GM23338 (cell line): ENCODE measurements around the gene BNC1. TPM values are rescaled to one million over a fixed set of nuclear protein-coding genes. Genes with fewer than 3 reads are reported as not detected.

Source experiments
- ATAC-seq: fragments of 200-7000 bp; cut with Tn5 transposase; 3 replicates; pipeline ENCODE4 v1.9.1; 2020
- DNase-seq: peaks from one replicate; pipeline ENCODE4 v3.0.0-alpha.2; 2015; ENCODE audit warnings: low spot score
- H2AFZ ChIP-seq: fragments of 200-600 bp; sonication (generic); 2 replicates; pipeline ENCODE4 v1.8.0; 2016; ENCODE audit warnings: antibody characterized with exemption, mild to moderate bottlenecking, moderate library complexity
- H3F3A ChIP-seq: fragments of 200-600 bp; sonication (generic); replicated peaks from 2 replicates; pipeline ENCODE4 v1.8.0; 2017; ENCODE audit warnings: antibody characterized with exemption, mixed run types, low read depth
- H3K27ac ChIP-seq: fragments of 200-600 bp; sonication (generic); 2 replicates; pipeline ENCODE4 v1.6.1; 2016; ENCODE audit warnings: low read depth
- H3K27me3 ChIP-seq: fragments of 200-600 bp; sonication (generic); 2 replicates; pipeline ENCODE4 v1.8.0; 2016; ENCODE audit warnings: mild to moderate bottlenecking, mixed run types, moderate library complexity; ENCODE audit not compliant: insufficient read depth
- H3K36me3 ChIP-seq: fragments of 200-600 bp; sonication (generic); 2 replicates; pipeline ENCODE4 v1.8.0; 2016; ENCODE audit warnings: mild to moderate bottlenecking; ENCODE audit not compliant: insufficient read depth
- H3K4me1 ChIP-seq: fragments of 200-600 bp; sonication (generic); 2 replicates; pipeline ENCODE4 v1.8.0; 2016; ENCODE audit warnings: mild to moderate bottlenecking, moderate library complexity; ENCODE audit not compliant: insufficient read depth
- H3K4me2 ChIP-seq: fragments of 200-600 bp; sonication (generic); 2 replicates; pipeline ENCODE4 v1.7.1; 2017; ENCODE audit warnings: mixed run types
- H3K4me3 ChIP-seq: fragments of 200-600 bp; sonication (generic); 2 replicates; pipeline ENCODE4 v1.6.1; 2016; ENCODE audit warnings: mixed run types
- H3K79me2 ChIP-seq: fragments of 200-600 bp; sonication (generic); replicated peaks from 2 replicates; pipeline ENCODE4 v1.8.0; 2017; ENCODE audit warnings: mild to moderate bottlenecking; ENCODE audit not compliant: insufficient read depth
- H3K9me2 ChIP-seq: fragments of 200-600 bp; sonication (generic); 2 replicates; pipeline ENCODE4 v1.8.0; 2017; ENCODE audit not compliant: insufficient read depth
- H4K20me1 ChIP-seq: fragments of 200-600 bp; sonication (generic); replicated peaks from 2 replicates; pipeline ENCODE4 v1.8.0; 2017; ENCODE audit warnings: mild to moderate bottlenecking; ENCODE audit not compliant: insufficient read depth
- H3K27ac Mint-ChIP-seq: 2 replicates; pipeline ENCODE4 v1.8.0; 2020; ENCODE audit warnings: inconsistent platforms, mild to moderate bottlenecking, moderate library complexity, mixed read lengths
- H3K27me3 Mint-ChIP-seq: 3 replicates; pipeline ENCODE4 v1.8.0; 2022; ENCODE audit warnings: low read depth, mild to moderate bottlenecking, moderate library complexity, mixed read lengths, inconsistent platforms; ENCODE audit not compliant: insufficient read depth, poor library complexity
- H3K36me3 Mint-ChIP-seq: 3 replicates; pipeline ENCODE4 v1.8.0; 2021; ENCODE audit warnings: low read depth, mild to moderate bottlenecking, inconsistent platforms, moderate library complexity, mixed read lengths
- H3K4me1 Mint-ChIP-seq: 3 replicates; pipeline ENCODE4 v1.8.0; 2020; ENCODE audit warnings: mild to moderate bottlenecking, inconsistent platforms, mixed read lengths
- H3K4me3 Mint-ChIP-seq: 3 replicates; pipeline ENCODE4 v1.8.0; 2021; ENCODE audit warnings: moderate library complexity, mild to moderate bottlenecking, inconsistent platforms, mixed read lengths
- H3K9me3 Mint-ChIP-seq: 3 replicates; pipeline ENCODE4 v1.8.0; 2020; ENCODE audit warnings: moderate library complexity, mild to moderate bottlenecking, inconsistent platforms, mixed read lengths
- CREB1 ChIP-seq: fragments of 250-450 bp; sonication (Bioruptor Pico); IDR thresholded peaks from 2 replicates; pipeline ENCODE4 v1.5.0; 2020; ENCODE audit warnings: low read depth, mild to moderate bottlenecking, moderate library complexity
- EZH2 ChIP-seq: fragments of 200-600 bp; sonication (generic); IDR thresholded peaks from one replicate; pipeline ENCODE4 v1.8.0; 2017; ENCODE audit warnings: antibody characterized with exemption, mild to moderate bottlenecking, low read depth; ENCODE audit not compliant: unreplicated experiment
- EZH2phosphoT487 ChIP-seq: fragments of 200-600 bp; sonication (generic); IDR thresholded peaks from one replicate; pipeline ENCODE4 v1.8.1; 2018; ENCODE audit warnings: antibody characterized with exemption; ENCODE audit not compliant: unreplicated experiment
- JUNB ChIP-seq: IDR thresholded peaks from one replicate; pipeline ENCODE4 v1.6.1; 2016; ENCODE audit warnings: antibody characterized with exemption; ENCODE audit not compliant: unreplicated experiment
- NANOG ChIP-seq: IDR thresholded peaks from 2 replicates; pipeline ENCODE4 v1.6.1; 2016; ENCODE audit warnings: antibody characterized with exemption, borderline replicate concordance
- POLR2AphosphoS5 ChIP-seq: IDR thresholded peaks from 2 replicates; pipeline ENCODE4 v1.6.1; 2016; ENCODE audit warnings: antibody characterized with exemption, low read depth
- STAT1 ChIP-seq: IDR thresholded peaks from one replicate; pipeline ENCODE4 v1.6.1; 2016; ENCODE audit warnings: antibody characterized with exemption; ENCODE audit not compliant: unreplicated experiment
- ZNF114 ChIP-seq: fragments of 250-450 bp; sonication (Bioruptor Pico); IDR thresholded peaks from 2 replicates; pipeline ENCODE4 v1.5.0; 2020; ENCODE audit warnings: mild to moderate bottlenecking, moderate library complexity
- ZNF331 ChIP-seq: fragments of 250-450 bp; sonication (Bioruptor Pico); IDR thresholded peaks from 2 replicates; pipeline ENCODE4 v1.5.0; 2020; ENCODE audit warnings: low read depth, mild to moderate bottlenecking, moderate library complexity
- polyA plus RNA-seq: library from polyadenylated mRNA; unstranded; fragments of >200 nt; fragmentation: Nextera tagmentation; extraction: Ambion mirVana; gene quantifications from 2 replicates; pipeline ENCODE4 v1.2.1, GENCODE V29; 2016
- total RNA-seq: library from RNA; depleted of rRNA; stranded (reverse); fragments of >200 nt; shearing (Covaris generic); gene quantifications from 2 replicates; pipeline ENCODE4 v1.2.3, GENCODE V29; 2014
- TF ChIP-seq, protein P1 (sequence below): fragments of 250-450 bp; sonication (Bioruptor Pico); IDR thresholded peaks from 2 replicates; pipeline ENCODE4 v1.5.0; 2020; ENCODE audit warnings: mild to moderate bottlenecking, moderate library complexity
- TF ChIP-seq, protein P2 (sequence below): IDR thresholded peaks from one replicate; pipeline ENCODE4 v1.6.1; 2018; ENCODE audit warnings: antibody characterized with exemption; ENCODE audit not compliant: unreplicated experiment
- TF ChIP-seq, protein P3 (sequence below): IDR thresholded peaks from 2 replicates; pipeline ENCODE4 v1.6.1; 2016; ENCODE audit warnings: antibody characterized with exemption

Gene BNC1
- total and polyA plus RNA-seq, 2 experiments from 2014 or later, result 0.26 to 1.1 TPM

DNA sequence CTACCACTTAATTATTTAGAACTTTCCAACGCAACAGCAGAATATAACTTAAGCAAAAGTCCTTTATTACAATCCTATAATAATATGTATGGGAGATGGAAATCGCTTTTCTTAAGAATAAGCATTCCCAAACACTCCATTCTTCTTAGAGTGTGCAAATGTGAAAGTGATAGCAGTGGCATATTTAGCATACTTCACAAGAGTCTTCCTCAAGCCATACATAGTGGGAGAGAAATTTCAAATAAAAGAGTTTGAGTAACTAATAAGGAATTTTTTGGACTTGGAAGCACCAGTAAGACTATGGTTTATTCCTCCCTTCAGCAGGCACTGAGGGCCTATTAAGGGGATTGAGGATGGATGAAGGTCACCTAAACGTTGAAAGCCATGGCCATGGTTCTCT is 22.1 kb upstream of the BNC1 start:
- H4K20me1 ChIP-seq, result no peaks in the 10 kb centered on the region
- peaks cover 39% of the 10 kb centered on the region for H3K4me1 ChIP-seq
- H3K27ac Mint-ChIP-seq, result no peak overlapping the region
- H3K27me3 Mint-ChIP-seq, result peaks cover 2% of the 10 kb centered on the region
- no peak overlapping the region for H2AFZ ChIP-seq
- no peak for DNase-seq
- H3K27ac ChIP-seq, result no peak overlapping the region
- peaks cover 45% of the 10 kb centered on the region for H3K4me1 Mint-ChIP-seq
- H3K4me3 Mint-ChIP-seq, result no peak overlapping the region
- no peaks in the 10 kb centered on the region for H3K9me2 ChIP-seq
- H3K36me3 ChIP-seq, result no peaks in the 10 kb centered on the region
- no peaks in the 10 kb centered on the region for H3K27me3 ChIP-seq
- no peak overlapping the region for H3K4me3 ChIP-seq
- peak overlapping the region; percentile 37 for H3K4me2 ChIP-seq
- H3K9me3 Mint-ChIP-seq, result no peaks in the 10 kb centered on the region; the same call in 2 of the 3 replicates
- no peak for ATAC-seq
- no peaks in the 10 kb centered on the region for H3K36me3 Mint-ChIP-seq
- H3K79me2 ChIP-seq, result no peaks in the 10 kb centered on the region
- TF ChIP-seq, protein P1, sequence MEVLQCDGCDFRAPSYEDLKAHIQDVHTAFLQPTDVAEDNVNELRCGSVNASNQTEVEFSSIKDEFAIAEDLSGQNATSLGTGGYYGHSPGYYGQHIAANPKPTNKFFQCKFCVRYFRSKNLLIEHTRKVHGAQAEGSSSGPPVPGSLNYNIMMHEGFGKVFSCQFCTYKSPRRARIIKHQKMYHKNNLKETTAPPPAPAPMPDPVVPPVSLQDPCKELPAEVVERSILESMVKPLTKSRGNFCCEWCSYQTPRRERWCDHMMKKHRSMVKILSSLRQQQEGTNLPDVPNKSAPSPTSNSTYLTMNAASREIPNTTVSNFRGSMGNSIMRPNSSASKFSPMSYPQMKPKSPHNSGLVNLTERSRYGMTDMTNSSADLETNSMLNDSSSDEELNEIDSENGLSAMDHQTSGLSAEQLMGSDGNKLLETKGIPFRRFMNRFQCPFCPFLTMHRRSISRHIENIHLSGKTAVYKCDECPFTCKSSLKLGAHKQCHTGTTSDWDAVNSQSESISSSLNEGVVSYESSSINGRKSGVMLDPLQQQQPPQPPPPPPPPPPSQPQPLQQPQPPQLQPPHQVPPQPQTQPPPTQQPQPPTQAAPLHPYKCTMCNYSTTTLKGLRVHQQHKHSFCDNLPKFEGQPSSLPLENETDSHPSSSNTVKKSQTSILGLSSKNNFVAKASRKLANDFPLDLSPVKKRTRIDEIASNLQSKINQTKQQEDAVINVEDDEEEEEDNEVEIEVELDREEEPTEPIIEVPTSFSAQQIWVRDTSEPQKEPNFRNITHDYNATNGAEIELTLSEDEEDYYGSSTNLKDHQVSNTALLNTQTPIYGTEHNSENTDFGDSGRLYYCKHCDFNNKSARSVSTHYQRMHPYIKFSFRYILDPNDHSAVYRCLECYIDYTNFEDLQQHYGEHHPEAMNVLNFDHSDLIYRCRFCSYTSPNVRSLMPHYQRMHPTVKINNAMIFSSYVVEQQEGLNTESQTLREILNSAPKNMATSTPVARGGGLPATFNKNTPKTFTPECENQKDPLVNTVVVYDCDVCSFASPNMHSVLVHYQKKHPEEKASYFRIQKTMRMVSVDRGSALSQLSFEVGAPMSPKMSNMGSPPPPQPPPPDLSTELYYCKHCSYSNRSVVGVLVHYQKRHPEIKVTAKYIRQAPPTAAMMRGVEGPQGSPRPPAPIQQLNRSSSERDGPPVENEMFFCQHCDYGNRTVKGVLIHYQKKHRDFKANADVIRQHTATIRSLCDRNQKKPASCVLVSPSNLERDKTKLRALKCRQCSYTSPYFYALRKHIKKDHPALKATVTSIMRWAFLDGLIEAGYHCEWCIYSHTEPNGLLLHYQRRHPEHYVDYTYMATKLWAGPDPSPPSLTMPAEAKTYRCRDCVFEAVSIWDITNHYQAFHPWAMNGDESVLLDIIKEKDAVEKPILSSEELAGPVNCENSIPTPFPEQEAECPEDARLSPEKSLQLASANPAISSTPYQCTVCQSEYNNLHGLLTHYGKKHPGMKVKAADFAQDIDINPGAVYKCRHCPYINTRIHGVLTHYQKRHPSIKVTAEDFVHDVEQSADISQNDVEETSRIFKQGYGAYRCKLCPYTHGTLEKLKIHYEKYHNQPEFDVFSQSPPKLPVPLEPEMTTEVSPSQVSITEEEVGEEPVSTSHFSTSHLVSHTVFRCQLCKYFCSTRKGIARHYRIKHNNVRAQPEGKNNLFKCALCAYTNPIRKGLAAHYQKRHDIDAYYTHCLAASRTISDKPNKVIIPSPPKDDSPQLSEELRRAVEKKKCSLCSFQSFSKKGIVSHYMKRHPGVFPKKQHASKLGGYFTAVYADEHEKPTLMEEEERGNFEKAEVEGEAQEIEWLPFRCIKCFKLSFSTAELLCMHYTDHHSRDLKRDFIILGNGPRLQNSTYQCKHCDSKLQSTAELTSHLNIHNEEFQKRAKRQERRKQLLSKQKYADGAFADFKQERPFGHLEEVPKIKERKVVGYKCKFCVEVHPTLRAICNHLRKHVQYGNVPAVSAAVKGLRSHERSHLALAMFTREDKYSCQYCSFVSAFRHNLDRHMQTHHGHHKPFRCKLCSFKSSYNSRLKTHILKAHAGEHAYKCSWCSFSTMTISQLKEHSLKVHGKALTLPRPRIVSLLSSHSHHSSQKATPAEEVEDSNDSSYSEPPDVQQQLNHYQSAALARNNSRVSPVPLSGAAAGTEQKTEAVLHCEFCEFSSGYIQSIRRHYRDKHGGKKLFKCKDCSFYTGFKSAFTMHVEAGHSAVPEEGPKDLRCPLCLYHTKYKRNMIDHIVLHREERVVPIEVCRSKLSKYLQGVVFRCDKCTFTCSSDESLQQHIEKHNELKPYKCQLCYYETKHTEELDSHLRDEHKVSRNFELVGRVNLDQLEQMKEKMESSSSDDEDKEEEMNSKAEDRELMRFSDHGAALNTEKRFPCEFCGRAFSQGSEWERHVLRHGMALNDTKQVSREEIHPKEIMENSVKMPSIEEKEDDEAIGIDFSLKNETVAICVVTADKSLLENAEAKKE (CRISPR knock-in tag), result no peak
- TF ChIP-seq STAT1, result no peak
- TF ChIP-seq ZNF114 (CRISPR knock-in tag), result no peak
- TF ChIP-seq CREB1 (CRISPR knock-in tag), result no peak
- no peak for TF ChIP-seq POLR2AphosphoS5
- no peak for TF ChIP-seq NANOG
- TF ChIP-seq, protein P2, sequence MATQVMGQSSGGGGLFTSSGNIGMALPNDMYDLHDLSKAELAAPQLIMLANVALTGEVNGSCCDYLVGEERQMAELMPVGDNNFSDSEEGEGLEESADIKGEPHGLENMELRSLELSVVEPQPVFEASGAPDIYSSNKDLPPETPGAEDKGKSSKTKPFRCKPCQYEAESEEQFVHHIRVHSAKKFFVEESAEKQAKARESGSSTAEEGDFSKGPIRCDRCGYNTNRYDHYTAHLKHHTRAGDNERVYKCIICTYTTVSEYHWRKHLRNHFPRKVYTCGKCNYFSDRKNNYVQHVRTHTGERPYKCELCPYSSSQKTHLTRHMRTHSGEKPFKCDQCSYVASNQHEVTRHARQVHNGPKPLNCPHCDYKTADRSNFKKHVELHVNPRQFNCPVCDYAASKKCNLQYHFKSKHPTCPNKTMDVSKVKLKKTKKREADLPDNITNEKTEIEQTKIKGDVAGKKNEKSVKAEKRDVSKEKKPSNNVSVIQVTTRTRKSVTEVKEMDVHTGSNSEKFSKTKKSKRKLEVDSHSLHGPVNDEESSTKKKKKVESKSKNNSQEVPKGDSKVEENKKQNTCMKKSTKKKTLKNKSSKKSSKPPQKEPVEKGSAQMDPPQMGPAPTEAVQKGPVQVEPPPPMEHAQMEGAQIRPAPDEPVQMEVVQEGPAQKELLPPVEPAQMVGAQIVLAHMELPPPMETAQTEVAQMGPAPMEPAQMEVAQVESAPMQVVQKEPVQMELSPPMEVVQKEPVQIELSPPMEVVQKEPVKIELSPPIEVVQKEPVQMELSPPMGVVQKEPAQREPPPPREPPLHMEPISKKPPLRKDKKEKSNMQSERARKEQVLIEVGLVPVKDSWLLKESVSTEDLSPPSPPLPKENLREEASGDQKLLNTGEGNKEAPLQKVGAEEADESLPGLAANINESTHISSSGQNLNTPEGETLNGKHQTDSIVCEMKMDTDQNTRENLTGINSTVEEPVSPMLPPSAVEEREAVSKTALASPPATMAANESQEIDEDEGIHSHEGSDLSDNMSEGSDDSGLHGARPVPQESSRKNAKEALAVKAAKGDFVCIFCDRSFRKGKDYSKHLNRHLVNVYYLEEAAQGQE, result no peak
- TF ChIP-seq, protein P3, sequence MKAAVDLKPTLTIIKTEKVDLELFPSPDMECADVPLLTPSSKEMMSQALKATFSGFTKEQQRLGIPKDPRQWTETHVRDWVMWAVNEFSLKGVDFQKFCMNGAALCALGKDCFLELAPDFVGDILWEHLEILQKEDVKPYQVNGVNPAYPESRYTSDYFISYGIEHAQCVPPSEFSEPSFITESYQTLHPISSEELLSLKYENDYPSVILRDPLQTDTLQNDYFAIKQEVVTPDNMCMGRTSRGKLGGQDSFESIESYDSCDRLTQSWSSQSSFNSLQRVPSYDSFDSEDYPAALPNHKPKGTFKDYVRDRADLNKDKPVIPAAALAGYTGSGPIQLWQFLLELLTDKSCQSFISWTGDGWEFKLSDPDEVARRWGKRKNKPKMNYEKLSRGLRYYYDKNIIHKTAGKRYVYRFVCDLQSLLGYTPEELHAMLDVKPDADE, result no peak
- TF ChIP-seq JUNB, result no peak
- TF ChIP-seq EZH2phosphoT487, result no peak
- TF ChIP-seq ZNF331 (CRISPR knock-in tag), result no peak
- TF ChIP-seq EZH2, result no peak
- H3F3A ChIP-seq, result no peaks in the 10 kb centered on the region; the same call in 1 of the 2 replicates
